IMR-90 (cell line): ENCODE data around the gene SKAP1.

Experiments used
- BHLHE40 ChIP-seq: fragments of 150-350 bp; IDR thresholded peaks from 2 replicates; pipeline ENCODE4 v1.6.1; 2016; ENCODE audit warnings: mild to moderate bottlenecking, low read depth, low read length
- CEBPB ChIP-seq: IDR thresholded peaks from 2 replicates; pipeline ENCODE4 v1.6.1; 2012; ENCODE audit warnings: low read depth, low read length, improper control_type of control experiment
- FOS ChIP-seq: fragments of 150-350 bp; IDR thresholded peaks from 2 replicates; pipeline ENCODE4 v1.6.1; 2016; ENCODE audit warnings: low read depth, low read length
- MAFK ChIP-seq: IDR thresholded peaks from 2 replicates; pipeline ENCODE4 v1.6.1; 2012; ENCODE audit warnings: low read depth, low read length, improper control_type of control experiment
- MXI1 ChIP-seq: IDR thresholded peaks from 2 replicates; pipeline ENCODE4 v1.6.1; 2012; ENCODE audit warnings: low read depth, mild to moderate bottlenecking, low read length, moderate library complexity, borderline replicate concordance
- POLR2A ChIP-seq: IDR thresholded peaks from 2 replicates; pipeline ENCODE4 v1.6.1; 2012; ENCODE audit warnings: mild to moderate bottlenecking, low read depth, low read length
- RAD21 ChIP-seq: IDR thresholded peaks from 2 replicates; pipeline ENCODE4 v1.6.1; 2012; ENCODE audit warnings: low read length, improper control_type of control experiment
- RFX5 ChIP-seq: IDR thresholded peaks from 2 replicates; pipeline ENCODE4 v1.8.0; 2012; ENCODE audit warnings: low read depth, mild to moderate bottlenecking, low read length, moderate library complexity
- SMC3 ChIP-seq: fragments of 150-350 bp; IDR thresholded peaks from 2 replicates; pipeline ENCODE4 v1.6.1; 2016; ENCODE audit warnings: low read depth, mild to moderate bottlenecking, antibody characterized with exemption, low read length, moderate library complexity
- TF ChIP-seq, protein P1 (sequence below): conservative IDR thresholded peaks from 2 replicates; pipeline ENCODE4 v1.5.1; 2012; ENCODE audit warnings: mild to moderate bottlenecking, low read depth, low read length, improper control_type of control experiment
- TF ChIP-seq, protein P2 (sequence below): fragments of 150-350 bp; IDR thresholded peaks from 2 replicates; pipeline ENCODE4 v1.6.1; 2017; ENCODE audit warnings: mild to moderate bottlenecking, antibody characterized with exemption, low read length, low read depth

DNA sequence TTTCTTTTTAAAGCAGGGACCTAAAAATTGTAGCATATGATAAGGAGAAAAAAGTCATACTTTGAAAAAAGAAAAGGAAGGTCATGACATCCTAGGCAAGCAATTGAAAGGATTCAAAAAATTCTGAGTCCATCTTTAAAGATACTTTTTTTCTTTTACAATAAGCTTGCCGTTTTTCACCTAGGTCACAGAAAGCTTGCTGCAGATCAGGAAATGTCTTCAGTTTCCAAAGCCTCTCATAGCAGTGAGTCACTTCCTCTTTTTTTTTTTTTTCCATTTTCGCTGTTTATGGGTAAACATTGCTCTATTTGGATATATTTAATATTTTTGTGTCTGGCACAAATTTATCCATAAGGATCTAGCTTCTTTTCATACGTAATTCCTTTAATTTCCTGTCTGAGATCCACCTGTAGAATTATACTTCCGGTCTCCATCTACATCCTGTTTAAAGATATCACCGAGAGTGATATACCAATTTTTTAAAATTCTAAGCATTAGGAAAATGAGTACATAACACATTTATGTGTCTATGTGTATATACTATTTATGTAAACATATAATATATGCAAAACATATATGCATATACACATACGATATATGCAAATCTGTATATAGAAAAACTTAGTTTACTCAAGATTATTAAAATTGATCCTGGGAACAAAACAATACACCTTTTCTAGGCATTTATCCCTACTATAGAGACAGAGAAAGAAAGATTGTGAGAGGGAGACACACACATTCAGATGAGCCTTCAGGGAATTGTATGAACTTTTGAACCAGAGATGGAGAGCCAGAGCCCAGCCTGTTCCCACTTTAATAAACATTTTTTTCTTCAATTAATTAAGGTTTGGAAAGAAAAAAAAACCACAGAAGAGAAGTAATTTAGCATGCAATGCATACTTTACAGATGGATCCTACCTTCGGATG is 134.4 kb downstream of the SKAP1 start:
- TF ChIP-seq POLR2A: no peak
- TF ChIP-seq, protein P1, sequence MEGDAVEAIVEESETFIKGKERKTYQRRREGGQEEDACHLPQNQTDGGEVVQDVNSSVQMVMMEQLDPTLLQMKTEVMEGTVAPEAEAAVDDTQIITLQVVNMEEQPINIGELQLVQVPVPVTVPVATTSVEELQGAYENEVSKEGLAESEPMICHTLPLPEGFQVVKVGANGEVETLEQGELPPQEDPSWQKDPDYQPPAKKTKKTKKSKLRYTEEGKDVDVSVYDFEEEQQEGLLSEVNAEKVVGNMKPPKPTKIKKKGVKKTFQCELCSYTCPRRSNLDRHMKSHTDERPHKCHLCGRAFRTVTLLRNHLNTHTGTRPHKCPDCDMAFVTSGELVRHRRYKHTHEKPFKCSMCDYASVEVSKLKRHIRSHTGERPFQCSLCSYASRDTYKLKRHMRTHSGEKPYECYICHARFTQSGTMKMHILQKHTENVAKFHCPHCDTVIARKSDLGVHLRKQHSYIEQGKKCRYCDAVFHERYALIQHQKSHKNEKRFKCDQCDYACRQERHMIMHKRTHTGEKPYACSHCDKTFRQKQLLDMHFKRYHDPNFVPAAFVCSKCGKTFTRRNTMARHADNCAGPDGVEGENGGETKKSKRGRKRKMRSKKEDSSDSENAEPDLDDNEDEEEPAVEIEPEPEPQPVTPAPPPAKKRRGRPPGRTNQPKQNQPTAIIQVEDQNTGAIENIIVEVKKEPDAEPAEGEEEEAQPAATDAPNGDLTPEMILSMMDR: no peak
- no peak for TF ChIP-seq MXI1
- no peak for TF ChIP-seq BHLHE40
- no peak for TF ChIP-seq CEBPB
- no peak for TF ChIP-seq RAD21
- no peak for TF ChIP-seq SMC3
- TF ChIP-seq FOS: no peak
- TF ChIP-seq RFX5: no peak
- TF ChIP-seq MAFK: no peak
- TF ChIP-seq, protein P2, sequence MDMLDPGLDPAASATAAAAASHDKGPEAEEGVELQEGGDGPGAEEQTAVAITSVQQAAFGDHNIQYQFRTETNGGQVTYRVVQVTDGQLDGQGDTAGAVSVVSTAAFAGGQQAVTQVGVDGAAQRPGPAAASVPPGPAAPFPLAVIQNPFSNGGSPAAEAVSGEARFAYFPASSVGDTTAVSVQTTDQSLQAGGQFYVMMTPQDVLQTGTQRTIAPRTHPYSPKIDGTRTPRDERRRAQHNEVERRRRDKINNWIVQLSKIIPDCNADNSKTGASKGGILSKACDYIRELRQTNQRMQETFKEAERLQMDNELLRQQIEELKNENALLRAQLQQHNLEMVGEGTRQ: no peak
